ENCODE measurements around the gene SNTG2.

GRCh38 chr2:1249897-1250687 is 299.4 kb downstream of the SNTG2 start:
- no peak for TF ChIP-seq POLR2A (IDR thresholded peaks at IDR 0.05)
- TF ChIP-seq, protein P1, sequence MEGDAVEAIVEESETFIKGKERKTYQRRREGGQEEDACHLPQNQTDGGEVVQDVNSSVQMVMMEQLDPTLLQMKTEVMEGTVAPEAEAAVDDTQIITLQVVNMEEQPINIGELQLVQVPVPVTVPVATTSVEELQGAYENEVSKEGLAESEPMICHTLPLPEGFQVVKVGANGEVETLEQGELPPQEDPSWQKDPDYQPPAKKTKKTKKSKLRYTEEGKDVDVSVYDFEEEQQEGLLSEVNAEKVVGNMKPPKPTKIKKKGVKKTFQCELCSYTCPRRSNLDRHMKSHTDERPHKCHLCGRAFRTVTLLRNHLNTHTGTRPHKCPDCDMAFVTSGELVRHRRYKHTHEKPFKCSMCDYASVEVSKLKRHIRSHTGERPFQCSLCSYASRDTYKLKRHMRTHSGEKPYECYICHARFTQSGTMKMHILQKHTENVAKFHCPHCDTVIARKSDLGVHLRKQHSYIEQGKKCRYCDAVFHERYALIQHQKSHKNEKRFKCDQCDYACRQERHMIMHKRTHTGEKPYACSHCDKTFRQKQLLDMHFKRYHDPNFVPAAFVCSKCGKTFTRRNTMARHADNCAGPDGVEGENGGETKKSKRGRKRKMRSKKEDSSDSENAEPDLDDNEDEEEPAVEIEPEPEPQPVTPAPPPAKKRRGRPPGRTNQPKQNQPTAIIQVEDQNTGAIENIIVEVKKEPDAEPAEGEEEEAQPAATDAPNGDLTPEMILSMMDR (IDR thresholded peaks at IDR 0.05): no peak
